ENCODE measurements around the gene VSIG1. TPM values are rescaled to one million over a fixed set of nuclear protein-coding genes. Genes with fewer than 3 reads are reported as not detected.

The VSIG1 gene
- total and polyA plus RNA-seq, 10 of the 15 experiments (the other 5 are each of a cell fraction or from before 2014, with no cell fraction given): 0.04 to 0.08 (median 0.06) TPM; not detected in 7

DNA sequence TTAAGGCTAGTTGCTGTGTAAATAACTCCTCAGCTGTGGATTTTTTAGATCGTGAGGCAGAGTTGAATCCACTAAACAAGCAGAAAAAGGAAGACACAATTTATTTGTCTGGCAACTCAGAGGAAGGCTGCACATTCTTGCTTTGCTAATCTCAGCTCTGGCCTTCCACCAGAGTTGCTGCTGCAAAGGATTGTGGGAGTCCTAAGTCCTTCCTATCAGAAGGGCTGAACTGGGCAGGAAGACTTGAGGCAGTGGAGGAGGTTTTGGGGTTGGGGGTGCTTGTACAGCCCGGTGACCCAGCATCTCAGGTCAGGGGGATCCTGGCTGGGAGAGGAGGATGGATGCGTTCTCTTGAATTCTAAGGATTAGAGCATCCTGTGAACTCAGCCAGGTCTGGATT is 11.0 kb upstream of the VSIG1 start:
- no peak for FAIRE-seq
- Histone ChIP-seq H3K27me3 (replicated peaks in 1 of 2; ENCODE audit: control insufficient read depth in 2 of 2, insufficient read depth in 2 of 2, low read length in 1 of 2) (no peaks in the 10 kb centered on the region), H3K36me3 (ENCODE audit: control insufficient read depth in 2 of 2, insufficient read depth in 2 of 2, low read length in 1 of 2) (no peaks in the 10 kb centered on the region), H4K20me1 (ENCODE audit: control insufficient read depth, insufficient read depth) (no peaks in the 10 kb centered on the region), H2AFZ (ENCODE audit: control insufficient read depth, low read depth, low read length) (no peak overlapping the region), H3K9ac (ENCODE audit: control insufficient read depth, insufficient read depth, low read length) (no peak overlapping the region), H3K4me1 (ENCODE audit: control insufficient read depth, insufficient read depth, low read length) (no peaks in the 10 kb centered on the region), H3K9me3 (replicated peaks; ENCODE audit: control insufficient read depth, insufficient read depth, low read length) (no peaks in the 10 kb centered on the region), H3K79me2 (ENCODE audit: control insufficient read depth, insufficient read depth, low read length) (no peaks in the 10 kb centered on the region), H3K4me3 (no peak overlapping the region), H3K4me2 (ENCODE audit: control insufficient read depth, insufficient read depth) (no peak overlapping the region), H3K27ac (ENCODE audit: control insufficient read depth, insufficient read depth) (no peak overlapping the region)
- POLR2A ChIA-PET: no interaction called here
- BruUV-seq (replicated peaks): no TSS peak
- CTCF ChIA-PET: interaction anchor here (1.5 kb wide), 1 partner anchor 13 kb away, joined by 4 read pairs; no protein-coding TSS in a partner anchor
- RAD21 ChIA-PET (ENCODE audit: unreplicated experiment): no interaction called here
- intact Hi-C loops (cut with micrococcal nuclease; ENCODE audit: unreplicated experiment): no loop called here
- ATAC-seq: no peak
- SMC1A ChIA-PET (ENCODE audit: uncharacterized antibody, unreplicated experiment): no interaction called here
- in situ Hi-C loops (cut with MboI): no loop called here
- DNase-seq (ENCODE audit: low read depth, low spot score): no peak
- 31% methylated on average over 3 of the region's 3 CpGs for WGBS (ENCODE audit: insufficient coverage, insufficient replicate concordance, low lambda C conversion rate, missing lambda C conversion rate)
- TF ChIP-seq BMI1 (IDR thresholded peaks at IDR 0.05; ENCODE audit: borderline replicate concordance) (no peak), TCF7 (IDR thresholded peaks at IDR 0.05; ENCODE audit: borderline replicate concordance) (no peak), TAF1 (IDR thresholded peaks at IDR 0.05; ENCODE audit: borderline replicate concordance, low read depth, low read length) (no peak), CREB1 (IDR thresholded peaks at IDR 0.05; ENCODE audit: low read depth) (no peak), BCL11A (IDR thresholded peaks at IDR 0.05; ENCODE audit: low read depth, low read length) (no peak), RELA (IDR thresholded peaks at IDR 0.05; ENCODE audit: borderline replicate concordance, partially characterized antibody) (no peak), MTA2 (IDR thresholded peaks at IDR 0.05; ENCODE audit: low read depth) (no peak), YY1 (IDR thresholded peaks at IDR 0.05; ENCODE audit: low read depth, low read length) (no peak), HDAC2 (IDR thresholded peaks at IDR 0.05) (no peak), TARDBP (IDR thresholded peaks at IDR 0.05; ENCODE audit: borderline replicate concordance) (no peak), ZNF592 (IDR thresholded peaks at IDR 0.05) (no peak), NBN (IDR thresholded peaks at IDR 0.05) (no peak), SMAD1 (IDR thresholded peaks at IDR 0.05; ENCODE audit: low read depth, partially characterized antibody) (no peak), GATAD2B (conservative IDR thresholded peaks at IDR 0.05; ENCODE audit: low read depth) (no peak), SRF (IDR thresholded peaks at IDR 0.05; ENCODE audit: low read depth in 2 of 2, low read length in 2 of 2) (no peak)
- TF ChIP-seq, protein P1, sequence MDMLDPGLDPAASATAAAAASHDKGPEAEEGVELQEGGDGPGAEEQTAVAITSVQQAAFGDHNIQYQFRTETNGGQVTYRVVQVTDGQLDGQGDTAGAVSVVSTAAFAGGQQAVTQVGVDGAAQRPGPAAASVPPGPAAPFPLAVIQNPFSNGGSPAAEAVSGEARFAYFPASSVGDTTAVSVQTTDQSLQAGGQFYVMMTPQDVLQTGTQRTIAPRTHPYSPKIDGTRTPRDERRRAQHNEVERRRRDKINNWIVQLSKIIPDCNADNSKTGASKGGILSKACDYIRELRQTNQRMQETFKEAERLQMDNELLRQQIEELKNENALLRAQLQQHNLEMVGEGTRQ (IDR thresholded peaks at IDR 0.05; ENCODE audit: borderline replicate concordance, low read depth, low read length): no peak
- TF ChIP-seq, protein P2, sequence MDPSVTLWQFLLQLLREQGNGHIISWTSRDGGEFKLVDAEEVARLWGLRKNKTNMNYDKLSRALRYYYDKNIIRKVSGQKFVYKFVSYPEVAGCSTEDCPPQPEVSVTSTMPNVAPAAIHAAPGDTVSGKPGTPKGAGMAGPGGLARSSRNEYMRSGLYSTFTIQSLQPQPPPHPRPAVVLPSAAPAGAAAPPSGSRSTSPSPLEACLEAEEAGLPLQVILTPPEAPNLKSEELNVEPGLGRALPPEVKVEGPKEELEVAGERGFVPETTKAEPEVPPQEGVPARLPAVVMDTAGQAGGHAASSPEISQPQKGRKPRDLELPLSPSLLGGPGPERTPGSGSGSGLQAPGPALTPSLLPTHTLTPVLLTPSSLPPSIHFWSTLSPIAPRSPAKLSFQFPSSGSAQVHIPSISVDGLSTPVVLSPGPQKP (IDR thresholded peaks at IDR 0.05; ENCODE audit: low read depth, low read length): no peak
- TF ChIP-seq, protein P3, sequence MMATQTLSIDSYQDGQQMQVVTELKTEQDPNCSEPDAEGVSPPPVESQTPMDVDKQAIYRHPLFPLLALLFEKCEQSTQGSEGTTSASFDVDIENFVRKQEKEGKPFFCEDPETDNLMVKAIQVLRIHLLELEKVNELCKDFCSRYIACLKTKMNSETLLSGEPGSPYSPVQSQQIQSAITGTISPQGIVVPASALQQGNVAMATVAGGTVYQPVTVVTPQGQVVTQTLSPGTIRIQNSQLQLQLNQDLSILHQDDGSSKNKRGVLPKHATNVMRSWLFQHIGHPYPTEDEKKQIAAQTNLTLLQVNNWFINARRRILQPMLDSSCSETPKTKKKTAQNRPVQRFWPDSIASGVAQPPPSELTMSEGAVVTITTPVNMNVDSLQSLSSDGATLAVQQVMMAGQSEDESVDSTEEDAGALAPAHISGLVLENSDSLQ (IDR thresholded peaks at IDR 0.05): no peak
- TF ChIP-seq, protein P4, sequence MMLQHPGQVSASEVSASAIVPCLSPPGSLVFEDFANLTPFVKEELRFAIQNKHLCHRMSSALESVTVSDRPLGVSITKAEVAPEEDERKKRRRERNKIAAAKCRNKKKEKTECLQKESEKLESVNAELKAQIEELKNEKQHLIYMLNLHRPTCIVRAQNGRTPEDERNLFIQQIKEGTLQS (IDR thresholded peaks at IDR 0.05; ENCODE audit: borderline replicate concordance, extremely low read depth, low read depth, low read length): no peak

Data from GM12878 (cell line).